OCI-M1 (cell line): Measurements from ENCODE around the gene BAHCC1.

Source experiments
- DNase-seq: peaks from one replicate; lab custom pipeline; 2025; lab: John Stamatoyannopoulos, UW

Gene BAHCC1

DNA sequence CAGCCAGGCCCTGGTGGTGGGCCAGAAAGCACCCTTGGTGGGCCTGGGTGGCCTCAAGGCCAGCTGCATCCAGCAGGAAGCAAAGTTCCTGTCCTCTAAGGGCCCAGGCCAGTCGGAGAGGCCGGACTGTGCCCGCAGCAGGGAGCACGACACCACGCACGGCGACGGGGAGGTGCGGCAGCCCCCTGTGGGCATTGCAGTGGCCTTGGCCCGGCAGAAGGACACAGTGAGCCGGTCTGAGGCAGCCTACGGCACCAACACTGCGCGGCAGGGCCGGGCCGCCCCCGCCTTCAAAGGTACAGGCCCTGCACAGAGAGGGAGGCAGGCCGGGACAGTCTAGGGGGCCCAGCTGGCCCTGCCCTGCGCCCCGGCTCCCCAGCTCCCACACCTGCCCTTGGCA, 48.0 kb downstream of the BAHCC1 start:
- DNase-seq, result no peak

DNA sequence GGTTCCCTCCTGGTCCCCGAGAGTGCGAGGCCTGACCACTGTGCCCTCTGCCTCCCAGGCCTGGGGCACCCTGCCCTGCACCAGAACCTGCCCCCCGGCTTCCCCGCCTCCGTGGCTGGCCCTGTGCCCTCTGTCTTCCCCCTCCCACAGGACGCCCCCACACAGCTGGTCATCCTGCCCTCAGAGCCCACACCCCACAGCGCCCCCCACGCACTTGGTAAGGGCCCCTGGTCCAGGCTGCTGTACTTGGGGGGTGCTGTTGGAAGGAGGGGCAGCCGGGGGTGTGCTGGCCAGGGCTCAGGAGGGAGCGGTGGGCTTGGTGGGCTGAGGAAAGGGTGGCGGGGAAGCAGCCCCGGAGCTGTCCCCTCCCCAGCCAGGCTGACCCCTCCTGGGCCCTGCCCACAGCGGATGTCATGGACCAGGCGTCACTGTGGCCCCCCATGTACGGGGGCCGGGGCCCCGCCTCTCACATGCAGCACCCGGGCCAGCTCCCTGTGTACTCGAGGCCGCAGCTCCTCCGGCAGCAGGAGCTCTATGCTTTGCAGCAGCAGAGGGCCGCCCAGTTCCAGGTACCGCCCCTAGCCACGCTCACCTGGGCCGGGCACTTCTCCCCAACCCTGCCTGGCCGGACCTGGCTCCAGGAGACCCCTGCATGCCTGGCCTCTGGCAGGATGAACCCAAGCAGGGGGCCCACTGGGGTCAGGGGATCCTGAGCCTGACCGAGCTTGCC, 49.5 kb downstream of the BAHCC1 start:
- no peak for DNase-seq

DNA sequence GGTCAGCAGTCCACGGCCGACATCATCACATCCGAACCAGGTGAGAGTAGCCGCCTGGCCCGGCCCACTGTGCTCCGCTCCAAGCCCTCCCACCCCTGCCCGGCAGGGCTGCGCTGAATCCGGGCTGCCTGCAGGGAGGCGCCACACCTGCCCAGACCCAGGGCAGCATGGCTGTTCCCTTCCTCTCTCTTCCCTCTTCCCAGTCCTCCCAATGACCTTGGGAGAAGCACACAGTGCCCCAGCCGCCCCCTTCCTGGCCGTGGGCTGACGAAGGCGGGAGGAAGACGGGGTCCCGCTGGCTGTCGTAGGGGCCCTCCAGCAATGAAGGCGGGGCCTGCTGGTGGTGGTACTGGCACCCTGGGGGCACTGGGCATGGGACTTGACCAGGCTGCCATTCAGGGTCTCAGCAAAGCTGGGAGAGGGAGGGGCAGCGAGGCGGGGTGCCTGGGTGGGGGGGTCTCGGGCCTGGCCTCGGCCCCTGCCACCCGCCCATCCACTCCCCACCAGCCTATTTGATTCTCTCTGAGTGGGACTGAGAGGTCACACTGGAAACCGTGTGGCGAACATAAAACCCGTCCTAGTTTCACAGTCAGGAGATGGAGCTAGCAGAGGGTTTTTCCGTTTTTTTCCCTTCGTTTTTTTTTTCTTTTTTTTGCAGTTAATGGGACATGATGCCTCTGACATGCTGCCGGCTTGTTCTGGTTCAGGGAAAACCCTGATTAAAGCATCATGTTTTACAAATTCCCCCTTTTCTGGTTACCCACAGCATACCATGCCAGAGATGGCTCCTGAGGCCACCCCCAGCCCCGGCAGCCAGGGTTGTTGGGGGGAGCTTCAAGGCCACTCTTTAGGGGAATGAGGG, 50.6 kb downstream of the BAHCC1 start:
- no peak for DNase-seq

DNA sequence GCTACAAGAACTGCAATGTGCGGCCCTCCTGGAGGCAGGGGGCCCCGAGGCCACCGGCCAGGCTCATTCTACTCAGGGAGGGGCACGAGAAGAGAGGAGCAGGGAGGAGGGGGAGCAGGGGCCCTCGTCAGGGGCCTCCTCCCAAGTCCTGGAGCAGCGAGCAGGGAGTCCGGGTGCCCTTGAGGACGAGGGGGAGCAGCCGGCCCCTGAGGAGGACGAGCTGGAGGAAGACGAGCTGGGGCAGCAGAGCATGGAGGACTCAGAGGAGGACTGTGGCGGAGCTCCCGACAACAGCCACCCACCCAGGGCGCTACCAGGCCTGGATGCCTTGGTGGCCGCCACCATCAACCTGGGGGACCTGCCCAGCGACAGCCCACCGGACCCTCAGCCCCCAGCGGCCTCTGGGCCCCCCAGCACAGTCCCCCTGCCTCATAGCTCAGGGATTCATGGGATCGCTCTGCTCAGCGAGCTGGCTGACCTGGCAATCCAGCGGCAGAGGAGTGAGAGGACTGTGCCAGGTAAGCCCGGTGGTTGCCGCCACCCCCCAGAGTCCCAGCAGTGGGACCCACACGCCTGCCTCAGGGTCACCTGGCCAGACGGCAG, 52.2 kb downstream of the BAHCC1 start:
- DNase-seq, result no peak

DNA sequence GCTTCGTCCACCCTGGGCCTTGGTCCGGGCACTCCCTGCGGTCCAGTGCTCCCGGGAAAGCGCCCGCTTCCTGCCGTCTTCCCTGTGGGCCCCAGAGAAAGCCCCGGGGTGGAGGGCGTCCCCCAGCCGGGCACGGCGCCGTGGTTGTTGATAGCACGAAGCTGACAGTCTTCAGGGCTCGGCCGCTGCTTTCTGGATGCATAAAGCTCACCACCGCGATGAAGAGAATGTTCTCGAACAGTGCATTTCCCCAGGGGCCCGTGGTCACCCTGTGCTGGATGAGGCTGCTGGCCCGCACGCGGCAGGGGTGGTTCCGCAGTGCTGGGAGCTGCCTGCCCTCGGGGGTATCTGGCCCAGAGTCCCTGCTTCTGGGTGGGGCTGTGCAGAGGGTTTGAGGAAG, 53.2 kb downstream of the BAHCC1 start:
- DNase-seq, result no peak

DNA sequence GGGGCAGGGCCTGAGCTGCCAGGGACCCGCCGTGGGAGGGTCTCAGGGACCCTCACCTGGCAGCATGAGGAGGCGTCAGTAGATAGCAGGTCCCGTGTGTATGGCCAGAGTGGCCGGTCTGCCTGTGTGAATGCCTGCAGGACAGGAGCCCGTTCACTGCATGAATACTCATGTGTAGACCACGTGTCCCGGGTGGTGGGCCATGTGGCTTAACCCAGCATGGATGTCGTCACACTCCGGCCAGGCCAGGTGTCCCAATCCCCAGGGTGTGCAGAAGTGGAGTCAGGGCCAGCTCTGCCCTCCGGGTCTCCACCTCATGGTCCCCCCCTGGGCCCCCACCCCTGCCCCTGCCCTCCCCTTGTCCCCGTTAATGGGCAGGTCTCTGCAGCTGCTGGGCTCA, 53.7 kb downstream of the BAHCC1 start:
- no peak for DNase-seq

DNA sequence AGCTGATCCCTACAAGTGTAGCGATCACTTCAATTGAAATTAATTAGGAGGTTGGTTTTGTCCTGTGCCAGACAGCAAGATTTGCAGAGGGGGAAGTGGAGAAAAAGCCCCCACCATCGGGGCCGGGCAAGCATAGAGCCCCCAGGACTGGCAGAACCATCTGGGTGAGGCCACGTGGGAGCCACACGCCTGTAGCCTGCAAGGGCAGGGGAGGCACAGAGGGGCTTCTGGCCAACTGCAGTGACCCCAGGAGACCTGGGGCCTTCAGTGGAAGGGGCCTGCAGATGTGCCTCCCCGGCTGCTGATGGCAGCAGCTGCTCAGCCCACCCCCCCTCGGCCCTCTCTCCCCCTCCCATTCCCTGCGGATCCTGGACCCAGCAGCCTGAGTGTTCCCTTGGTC, 54.1 kb downstream of the BAHCC1 start:
- no peak for DNase-seq

DNA sequence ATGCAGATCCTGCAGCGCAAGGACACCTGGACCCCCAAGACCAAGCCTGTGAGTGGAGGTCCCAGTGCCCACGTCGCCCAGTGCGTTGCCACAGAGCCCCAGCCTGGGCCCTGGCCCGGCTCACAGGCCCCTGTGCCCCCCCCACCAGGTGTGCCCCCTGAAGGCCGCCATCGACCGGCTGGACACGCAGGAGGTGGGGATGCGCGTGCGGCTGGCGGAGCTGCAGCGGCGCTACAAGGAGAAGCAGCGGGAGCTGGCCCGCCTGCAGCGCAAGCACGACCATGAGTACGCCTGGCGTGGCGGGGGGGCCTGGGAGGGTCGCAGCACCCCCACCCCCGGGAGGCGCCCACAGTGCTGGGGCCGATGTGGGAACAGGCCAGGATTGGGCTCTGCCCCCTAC, 56.6 kb downstream of the BAHCC1 start:
- DNase-seq, result no peak

DNA sequence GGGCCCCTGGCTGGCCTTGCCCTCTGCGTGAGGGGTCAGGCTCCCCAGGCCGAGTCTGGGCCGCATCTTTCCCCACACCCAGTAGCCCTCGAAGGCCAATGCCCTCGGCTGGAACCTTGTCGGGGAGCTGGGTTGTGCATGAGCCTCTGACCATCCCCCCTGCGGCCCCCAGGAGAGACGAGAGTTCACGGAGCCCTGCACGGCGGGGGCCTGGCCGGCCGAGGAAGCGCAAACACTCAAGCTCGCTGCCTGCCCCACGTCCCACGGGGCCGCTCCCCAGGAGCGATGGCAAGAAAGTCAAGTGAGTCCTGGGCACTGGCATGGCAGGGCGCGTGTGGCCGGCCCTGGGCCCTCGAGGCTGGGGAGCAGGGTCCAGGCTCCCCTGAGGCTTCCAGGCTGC, 57.3 kb downstream of the BAHCC1 start:
- DNase-seq, result no peak

DNA sequence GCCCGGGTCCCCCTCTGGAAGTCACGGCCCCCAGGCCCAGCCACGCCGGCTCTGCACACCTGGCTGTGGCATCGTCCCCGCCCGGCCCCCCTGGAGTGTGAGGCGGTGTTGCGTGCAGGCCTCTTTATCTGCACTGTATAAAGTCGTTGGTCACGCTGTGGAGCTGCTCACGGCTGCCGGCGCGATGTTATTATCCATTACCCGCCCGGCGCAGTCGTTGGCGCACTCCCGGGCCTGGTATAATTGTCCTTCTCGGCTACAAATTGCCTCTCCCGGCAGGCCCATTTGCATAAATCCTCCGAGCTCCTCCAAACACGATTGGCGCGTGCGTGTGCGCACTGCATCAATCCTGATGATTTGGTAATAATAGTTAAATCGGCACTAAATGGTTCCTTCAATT, 57.8 kb downstream of the BAHCC1 start:
- DNase-seq, result no peak

DNA sequence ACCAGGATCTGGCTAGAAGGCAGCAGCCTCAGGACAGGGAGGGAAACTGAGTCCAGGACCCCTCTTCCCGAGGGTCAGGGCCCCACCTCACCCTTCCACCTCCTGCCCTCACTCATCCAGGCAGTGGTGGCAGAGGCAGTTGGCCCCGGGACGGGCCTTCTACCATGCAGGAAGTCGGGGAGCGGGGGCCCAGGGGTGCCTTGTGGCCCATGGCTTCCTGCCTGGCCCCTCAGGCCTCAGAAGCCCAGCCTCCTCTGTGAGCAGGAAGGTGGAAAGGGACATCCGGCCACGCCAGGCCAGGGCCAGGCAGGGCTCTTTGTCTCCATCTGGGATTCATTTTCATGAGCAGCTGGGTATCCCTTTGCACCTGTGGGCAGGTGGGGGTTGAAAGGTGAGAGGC, 58.5 kb downstream of the BAHCC1 start:
- DNase-seq, result no peak

DNA sequence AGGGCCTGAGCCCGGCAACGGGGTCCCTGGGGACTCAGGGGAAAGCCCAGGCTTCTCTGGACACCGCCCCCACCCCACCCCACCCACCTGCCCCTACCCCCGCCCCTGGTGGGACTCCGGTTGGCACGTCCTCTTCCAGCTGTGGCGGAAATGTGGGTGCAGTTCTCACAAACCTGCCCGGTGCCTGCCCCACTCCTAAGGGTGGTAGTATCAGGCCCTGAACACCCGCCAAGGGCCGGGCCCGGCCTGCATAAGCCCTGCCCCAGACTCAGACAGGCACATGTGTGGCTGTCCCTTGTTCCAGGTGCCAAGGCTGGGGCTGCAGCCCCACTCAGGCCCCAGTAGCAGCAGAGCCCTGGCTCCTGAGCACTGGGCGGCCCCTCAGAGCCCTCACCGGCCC, 59.2 kb downstream of the BAHCC1 start:
- no peak for DNase-seq

DNA sequence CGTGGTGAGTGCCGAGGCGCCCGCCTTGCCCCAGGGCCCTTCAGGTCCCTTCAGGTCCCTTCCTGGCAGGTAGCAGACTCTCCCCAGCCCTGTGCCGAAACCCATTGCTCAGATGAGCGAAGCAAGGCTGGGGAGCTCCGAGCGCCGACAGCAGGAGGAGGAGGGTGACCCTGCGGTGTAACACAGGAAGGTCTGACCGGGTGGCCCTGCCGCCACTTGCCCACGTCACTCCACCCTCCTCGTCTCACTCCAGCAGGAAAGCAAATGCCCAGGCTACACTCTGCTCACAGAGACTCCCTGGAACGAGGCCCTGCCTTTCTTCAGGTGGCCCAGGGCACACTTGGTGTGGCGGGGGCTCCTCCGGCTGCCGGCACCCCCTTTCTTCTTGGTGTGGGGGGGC, 60.1 kb downstream of the BAHCC1 start:
- no peak for DNase-seq

DNA sequence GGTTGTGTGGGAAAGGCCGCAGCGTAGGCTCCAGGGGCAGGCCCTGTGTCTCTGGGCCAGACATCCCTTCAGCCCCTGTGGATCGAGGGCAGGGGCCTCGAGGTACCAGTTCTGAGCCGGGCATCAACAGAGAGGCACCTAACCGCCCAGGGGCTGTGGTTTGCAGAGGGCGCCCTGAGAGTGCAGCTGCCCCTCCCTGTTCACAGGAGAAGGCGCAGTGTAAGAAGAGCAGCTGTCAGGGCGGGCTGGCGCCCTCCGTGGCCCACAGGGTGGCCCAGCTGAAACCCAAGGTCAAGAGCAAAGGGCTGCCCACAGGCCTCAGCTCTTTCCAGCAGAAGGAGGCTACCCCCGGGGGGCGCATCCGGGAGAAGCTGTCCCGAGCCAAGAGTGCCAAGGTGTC, 60.8 kb downstream of the BAHCC1 start:
- DNase-seq, result no peak

DNA sequence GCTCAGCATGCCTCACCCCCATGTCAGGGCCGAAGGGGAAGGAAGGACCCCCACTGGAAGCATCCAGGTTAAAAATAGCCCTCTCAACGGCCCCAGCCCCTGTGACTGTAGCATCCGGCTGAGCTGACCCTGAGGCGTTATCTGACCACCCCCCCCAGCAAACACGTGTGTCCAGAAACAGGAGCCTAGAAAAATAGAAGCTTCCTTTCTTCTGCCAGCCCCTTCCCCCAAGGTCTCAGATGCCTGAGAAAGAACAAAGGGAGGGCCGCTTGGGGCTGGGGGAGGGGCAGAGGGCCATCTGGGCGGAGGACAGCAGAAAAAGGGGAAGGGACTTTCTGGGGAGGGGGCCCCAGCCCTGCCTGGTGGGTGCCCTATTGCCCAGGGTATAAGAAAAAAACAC, 61.5 kb downstream of the BAHCC1 start:
- no peak for DNase-seq

DNA sequence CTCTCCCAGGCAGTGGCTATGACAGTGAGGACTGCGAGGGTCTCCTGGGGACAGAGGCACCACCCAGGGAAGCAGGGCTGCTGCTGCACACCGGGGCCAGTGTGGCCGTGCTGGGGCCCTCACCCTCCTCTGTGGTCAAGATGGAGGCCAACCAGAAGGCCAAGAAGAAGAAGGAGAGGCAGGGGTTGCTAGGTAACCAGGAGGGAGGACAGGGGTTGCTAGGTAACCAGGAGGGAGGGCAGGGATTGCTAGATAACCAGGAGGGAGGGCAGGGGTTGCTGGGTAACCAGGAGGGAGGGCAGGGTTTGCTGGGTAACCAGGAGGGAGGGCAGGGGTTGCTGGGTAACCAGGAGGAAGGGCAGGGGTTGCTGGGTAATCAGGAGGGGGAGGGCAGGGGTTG, 62.1 kb downstream of the BAHCC1 start:
- peak; percentile 6 for DNase-seq

DNA sequence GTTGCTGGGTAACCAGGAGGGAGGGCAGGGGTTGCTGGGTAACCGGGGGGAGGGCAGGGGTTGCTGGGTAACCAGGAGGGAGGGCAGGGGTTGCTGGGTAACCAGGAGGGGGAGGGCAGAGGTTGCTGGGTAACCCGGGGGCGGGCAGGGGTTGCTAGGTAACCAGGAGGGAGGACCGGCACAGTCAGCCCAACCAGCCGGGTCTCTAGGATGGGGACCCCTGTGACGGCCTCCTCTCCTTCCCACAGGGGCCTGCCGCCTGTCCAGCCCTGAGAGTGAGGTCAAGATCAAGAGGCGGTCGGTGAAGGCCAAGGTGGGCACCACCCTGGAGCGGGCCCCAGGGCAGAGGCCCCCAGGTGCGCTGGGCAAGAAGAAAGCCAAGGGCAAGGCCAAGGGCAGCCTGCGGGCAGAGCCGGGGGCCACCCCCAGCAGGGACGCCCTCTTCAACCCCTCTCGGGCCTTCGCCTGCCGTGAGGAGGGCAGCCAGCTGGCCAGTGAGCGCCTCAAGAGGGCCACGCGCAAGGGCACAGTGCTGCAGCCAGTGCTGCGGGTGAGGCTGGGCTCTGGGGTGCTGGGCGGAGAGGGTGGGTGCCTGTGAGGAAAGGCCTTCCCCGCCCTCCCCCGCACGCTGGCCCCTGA, 62.8 kb downstream of the BAHCC1 start:
- no peak for DNase-seq

DNA sequence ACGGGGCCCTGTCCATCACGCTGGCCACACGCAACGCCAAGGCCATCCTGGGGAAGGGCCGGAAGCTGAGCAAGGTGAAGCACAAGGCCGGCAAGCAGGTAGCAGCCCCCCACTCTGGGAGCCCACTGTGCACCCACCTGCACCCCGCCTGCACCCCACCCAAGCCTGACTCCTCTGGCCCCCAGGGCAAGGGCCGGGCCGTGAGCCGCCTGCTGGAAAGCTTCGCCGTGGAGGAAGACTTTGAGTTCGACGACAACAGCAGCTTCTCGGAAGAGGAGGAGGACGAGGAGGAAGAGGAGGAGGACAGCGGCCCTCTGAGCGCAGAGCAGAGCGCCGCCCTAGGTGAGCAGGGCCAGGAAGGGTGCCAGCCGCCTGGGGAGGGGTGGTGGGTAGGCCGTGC, 63.4 kb downstream of the BAHCC1 start:
- DNase-seq, result no peak

DNA sequence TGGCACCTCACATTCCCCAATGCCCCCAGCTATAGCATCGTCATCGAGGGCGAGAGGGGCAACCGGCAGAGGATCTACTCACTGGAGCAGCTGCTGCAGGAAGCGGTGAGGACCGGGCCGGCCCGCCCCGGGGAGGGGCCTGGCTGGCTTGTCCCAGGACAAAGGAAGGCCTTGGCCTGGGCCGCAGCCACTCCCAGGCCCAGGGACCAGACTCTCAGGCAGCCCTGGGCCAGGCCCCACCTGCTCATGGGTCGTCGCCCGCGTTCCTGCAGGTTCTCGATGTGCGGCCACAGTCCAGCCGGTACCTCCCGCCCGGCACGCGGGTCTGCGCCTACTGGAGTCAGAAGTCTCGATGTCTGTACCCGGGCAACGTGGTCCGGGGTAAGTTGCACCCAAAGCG, 64.0 kb downstream of the BAHCC1 start:
- DNase-seq, result no peak

DNA sequence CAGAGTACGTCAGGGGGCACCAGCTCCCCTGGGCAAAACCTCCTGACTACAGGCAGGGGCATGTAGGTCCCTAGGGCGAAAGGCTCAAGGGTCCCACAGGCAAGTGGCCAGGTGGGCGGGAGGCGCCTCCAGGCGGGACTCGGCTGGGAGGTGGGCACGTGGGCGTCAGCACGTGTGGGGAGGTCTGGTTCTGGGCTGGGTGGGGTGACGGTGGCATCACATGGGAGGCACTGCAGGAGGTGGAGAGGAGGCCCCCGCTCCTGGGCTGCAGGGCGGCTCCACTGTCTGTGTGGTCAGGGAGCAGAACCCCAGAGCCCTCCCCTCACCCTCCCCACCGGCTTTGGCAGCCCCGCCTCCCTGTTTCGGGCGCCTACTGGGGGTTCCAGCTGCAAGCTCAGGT, 64.6 kb downstream of the BAHCC1 start:
- DNase-seq, result no peak

DNA sequence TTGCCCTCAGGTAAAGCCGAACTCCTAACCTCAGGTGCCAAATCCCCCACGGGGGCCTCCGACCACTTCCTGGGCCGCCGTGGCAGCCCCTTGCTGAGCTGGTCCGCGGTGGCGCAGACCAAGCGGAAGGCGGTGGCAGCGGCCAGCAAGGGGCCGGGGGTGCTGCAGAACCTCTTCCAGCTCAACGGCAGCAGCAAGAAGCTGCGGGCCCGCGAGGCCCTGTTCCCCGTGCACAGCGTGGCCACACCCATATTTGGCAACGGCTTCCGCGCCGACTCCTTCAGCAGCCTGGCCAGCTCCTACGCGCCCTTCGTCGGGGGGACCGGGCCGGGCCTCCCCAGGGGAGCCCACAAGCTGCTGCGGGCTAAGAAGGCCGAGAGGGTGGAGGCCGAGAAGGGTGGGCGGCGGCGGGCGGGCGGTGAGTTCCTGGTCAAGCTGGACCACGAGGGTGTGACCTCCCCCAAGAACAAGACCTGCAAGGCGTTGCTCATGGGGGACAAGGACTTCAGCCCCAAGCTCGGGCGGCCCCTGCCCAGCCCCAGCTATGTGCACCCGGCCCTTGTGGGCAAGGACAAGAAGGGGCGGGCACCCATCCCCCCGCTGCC, 65.7 kb downstream of the BAHCC1 start:
- DNase-seq, result no peak
